HG03469 (cell line): ENCODE measurements around the gene CYP2A6.

Experiments used
- ATAC-seq: cut with Tn5 transposase; IDR thresholded peaks from one replicate; pipeline ENCODE4 v1.9.1; 2021; ENCODE audit warnings: mild to moderate bottlenecking, moderate library complexity, moderate number of reproducible peaks; ENCODE audit not compliant: unreplicated experiment

CYP2A6 gene

GRCh38 chr19:40803170-40803856, 46.9 kb downstream of the CYP2A6 start:
- ATAC-seq = no peak

GRCh38 chr19:40802300-40803169, 47.7 kb downstream of the CYP2A6 start:
- ATAC-seq = no peak

- ATAC-seq = no peak
Measured at GRCh38 chr19:40801426-40802299, 48.6 kb downstream of the CYP2A6 start.

GRCh38 chr19:40800997-40801377, 49.3 kb downstream of the CYP2A6 start:
- ATAC-seq = no peak

- ATAC-seq = no peak
Measured at GRCh38 chr19:40800339-40800996, 49.8 kb downstream of the CYP2A6 start.

GRCh38 chr19:40799558-40800338, 50.5 kb downstream of the CYP2A6 start:
- ATAC-seq = no peak

GRCh38 chr19:40798683-40799557, 51.3 kb downstream of the CYP2A6 start, which contains the start of gene EGLN2:
EGLN2 (plus strand) TSS chr19:40799191; CDS start chr19:40800573, 1,382 bp downstream.
- peak; percentile 50 for ATAC-seq

- ATAC-seq = peak; percentile 18
Measured at GRCh38 chr19:40797963-40798682, 52.1 kb downstream of the CYP2A6 start.

- no peak for ATAC-seq
Measured at GRCh38 chr19:40797166-40797962, 52.9 kb downstream of the CYP2A6 start.
